ENCODE data around the gene JMJD6.

GRCh38 chr17:76701471-76701967, 24.9 kb downstream of the JMJD6 start:
- TF ChIP-seq CTCF (IDR thresholded peaks at IDR 0.05) (no peak), SIN3A (IDR thresholded peaks at IDR 0.05; ENCODE audit: borderline replicate concordance, insufficient read depth, low read depth, low read length) (no peak), POLR2AphosphoS5 (IDR thresholded peaks at IDR 0.05; ENCODE audit: low read depth, low read length) (no peak), REST (IDR thresholded peaks at IDR 0.05; ENCODE audit: insufficient read depth in 1 of 2, low read depth in 2 of 2, low read length in 1 of 2) (no peak)
